ENCODE measurements around the gene LAMB1.
"Not testable (repeated sequence)": the region's sequence is repeated elsewhere in the genome, so short reads cannot be mapped to it uniquely, and the experiment has no call there.

Gene LAMB1

GRCh38 chr7:107917763-107918651 lies 85.0 kb downstream of the LAMB1 start:
- H3K4me1 Mint-ChIP-seq = peaks cover 17% of the 10 kb centered on the region
- H3K36me3 Mint-ChIP-seq = peaks cover 83% of the 10 kb centered on the region
- H3K4me3 Mint-ChIP-seq = no peak overlapping the region
- H3K27ac Mint-ChIP-seq = no peak overlapping the region
- no peaks in the 10 kb centered on the region for H3K27me3 Mint-ChIP-seq
- H3K9me3 Mint-ChIP-seq = no peaks in the 10 kb centered on the region
- ATAC-seq = no peak

GRCh38 chr7:107915541-107915940 lies 87.4 kb downstream of the LAMB1 start:
- peaks cover 4% of the 10 kb centered on the region for H3K9me3 Mint-ChIP-seq
- peaks cover 85% of the 10 kb centered on the region for H3K36me3 Mint-ChIP-seq
- H3K27me3 Mint-ChIP-seq = no peaks in the 10 kb centered on the region
- no peak overlapping the region for H3K4me3 Mint-ChIP-seq
- H3K27ac Mint-ChIP-seq = no peak overlapping the region
- H3K4me1 Mint-ChIP-seq = peaks cover 20% of the 10 kb centered on the region
- ATAC-seq = no peak

GRCh38 chr7:107914831-107915230 lies 88.1 kb downstream of the LAMB1 start:
- no peaks in the 10 kb centered on the region for H3K27me3 Mint-ChIP-seq
- peaks cover 85% of the 10 kb centered on the region for H3K36me3 Mint-ChIP-seq
- H3K9me3 Mint-ChIP-seq = peaks cover 4% of the 10 kb centered on the region
- H3K4me3 Mint-ChIP-seq = no peak overlapping the region
- H3K4me1 Mint-ChIP-seq = peaks cover 16% of the 10 kb centered on the region
- no peak for ATAC-seq
- no peak overlapping the region for H3K27ac Mint-ChIP-seq

- Mint-ChIP-seq H3K36me3 (peaks cover 89% of the 10 kb centered on the region), H3K4me1 (peaks cover 16% of the 10 kb centered on the region), H3K27me3 (no peaks in the 10 kb centered on the region), H3K9me3 (peaks cover 4% of the 10 kb centered on the region), H3K27ac (no peak overlapping the region), H3K4me3 (no peak overlapping the region)
- ATAC-seq = no peak
Observed at GRCh38 chr7:107913851-107914250, 89.1 kb downstream of the LAMB1 start.

- H3K4me1 Mint-ChIP-seq = peaks cover 21% of the 10 kb centered on the region
- no peaks in the 10 kb centered on the region for H3K27me3 Mint-ChIP-seq
- H3K27ac Mint-ChIP-seq = no peak overlapping the region
- no peak for ATAC-seq
- H3K4me3 Mint-ChIP-seq = no peak overlapping the region
- H3K36me3 Mint-ChIP-seq = peaks cover 86% of the 10 kb centered on the region
- peaks cover 4% of the 10 kb centered on the region for H3K9me3 Mint-ChIP-seq
Observed at GRCh38 chr7:107911981-107912380, 91.0 kb downstream of the LAMB1 start.

- no peak overlapping the region for H3K27ac Mint-ChIP-seq
- peaks cover 21% of the 10 kb centered on the region for H3K4me1 Mint-ChIP-seq
- no peak overlapping the region for H3K4me3 Mint-ChIP-seq
- peaks cover 84% of the 10 kb centered on the region for H3K36me3 Mint-ChIP-seq
- H3K27me3 Mint-ChIP-seq = no peaks in the 10 kb centered on the region
- peaks cover 4% of the 10 kb centered on the region for H3K9me3 Mint-ChIP-seq
- ATAC-seq = no peak
Observed at GRCh38 chr7:107909445-107909844, 93.5 kb downstream of the LAMB1 start.

- H3K36me3 Mint-ChIP-seq = peaks cover 79% of the 10 kb centered on the region
- no peak overlapping the region for H3K27ac Mint-ChIP-seq
- H3K4me1 Mint-ChIP-seq = peaks cover 8% of the 10 kb centered on the region
- H3K4me3 Mint-ChIP-seq = no peak overlapping the region
- H3K9me3 Mint-ChIP-seq = peaks cover 4% of the 10 kb centered on the region
- H3K27me3 Mint-ChIP-seq = no peaks in the 10 kb centered on the region
- ATAC-seq = no peak
Observed at GRCh38 chr7:107907790-107908189, 95.2 kb downstream of the LAMB1 start.

GRCh38 chr7:107902381-107902780 lies 100.6 kb downstream of the LAMB1 start:
- Mint-ChIP-seq H3K27me3 (no peaks in the 10 kb centered on the region), H3K27ac (no peak overlapping the region), H3K9me3 (no peaks in the 10 kb centered on the region), H3K4me3 (no peak overlapping the region), H3K4me1 (peaks cover 11% of the 10 kb centered on the region), H3K36me3 (peaks cover 38% of the 10 kb centered on the region)
- no peak for ATAC-seq

- H3K27me3 Mint-ChIP-seq = no peaks in the 10 kb centered on the region
Observed at GRCh38 chr7:107900496-107901015, 102.4 kb downstream of the LAMB1 start.

GRCh38 chr7:107898997-107899594 lies 103.9 kb downstream of the LAMB1 start:
- Mint-ChIP-seq H3K36me3 (peaks cover 40% of the 10 kb centered on the region), H3K4me1 (peaks cover 41% of the 10 kb centered on the region), H3K27me3 (no peaks in the 10 kb centered on the region), H3K9me3 (no peaks in the 10 kb centered on the region), H3K27ac (no peak overlapping the region), H3K4me3 (peak overlapping the region; percentile 8)
- no peak for ATAC-seq

More at GRCh38 chr7:107900496-107901015, 102.4 kb downstream of the LAMB1 start:
- Mint-ChIP-seq H3K9me3 (no peaks in the 10 kb centered on the region), H3K27ac (no peak overlapping the region), H3K4me1 (peaks cover 29% of the 10 kb centered on the region), H3K36me3 (peaks cover 40% of the 10 kb centered on the region), H3K4me3 (no peak overlapping the region)
- ATAC-seq = no peak

GRCh38 chr7:107892367-107892741 lies 110.6 kb downstream of the LAMB1 start:
- ATAC-seq, H3K27ac Mint-ChIP-seq, H3K27me3 Mint-ChIP-seq, H3K9me3 Mint-ChIP-seq: not testable (repeated sequence)
- Mint-ChIP-seq H3K4me3 (peak overlapping the region; percentile 90), H3K36me3 (peaks cover 28% of the 10 kb centered on the region), H3K4me1 (peaks cover 47% of the 10 kb centered on the region)

- Mint-ChIP-seq H3K4me1 (peaks cover 42% of the 10 kb centered on the region), H3K36me3 (peaks cover 22% of the 10 kb centered on the region), H3K27ac (peak overlapping the region; percentile 85), H3K9me3 (no peaks in the 10 kb centered on the region), H3K27me3 (no peaks in the 10 kb centered on the region), H3K4me3 (peak overlapping the region; percentile 90)
- no peak for ATAC-seq
Observed at GRCh38 chr7:107891636-107892366, 111.2 kb downstream of the LAMB1 start.

GRCh38 chr7:107890962-107891635 lies 111.9 kb downstream of the LAMB1 start, which contains the start of gene DLD:
Gene DLD, plus strand, starts transcription at chr7:107891183. Its CDS starts 68 bp downstream, at chr7:107891251.
- peak; percentile 100 for ATAC-seq
- Mint-ChIP-seq H3K27me3 (peaks cover under 1% of the 10 kb centered on the region), H3K9me3 (no peaks in the 10 kb centered on the region), H3K4me1 (peaks cover 35% of the 10 kb centered on the region), H3K27ac (peak within 1 kb of the TSS; percentile 85), H3K4me3 (peak within 1 kb of the TSS; percentile 90), H3K36me3 (peaks cover 19% of the 10 kb centered on the region)

GRCh38 chr7:107890493-107890961 lies 112.4 kb downstream of the LAMB1 start:
- Mint-ChIP-seq H3K36me3 (peaks cover 13% of the 10 kb centered on the region), H3K27me3 (peaks cover 6% of the 10 kb centered on the region), H3K4me3 (peak overlapping the region; percentile 90), H3K4me1 (peaks cover 29% of the 10 kb centered on the region), H3K27ac (peak overlapping the region; percentile 85), H3K9me3 (no peaks in the 10 kb centered on the region)
- peak; percentile 19 for ATAC-seq

Data from stimulated activated memory B cell treated with anti-CD40 and anti-IgM and Interleukin-4, amounts not matched to agents 10 μg/mL and 1 μg/mL and 100 μg/mL, for 72 hours (primary cell).